Measurements from ENCODE around the gene FCHSD1.

FCHSD1 gene

DNA sequence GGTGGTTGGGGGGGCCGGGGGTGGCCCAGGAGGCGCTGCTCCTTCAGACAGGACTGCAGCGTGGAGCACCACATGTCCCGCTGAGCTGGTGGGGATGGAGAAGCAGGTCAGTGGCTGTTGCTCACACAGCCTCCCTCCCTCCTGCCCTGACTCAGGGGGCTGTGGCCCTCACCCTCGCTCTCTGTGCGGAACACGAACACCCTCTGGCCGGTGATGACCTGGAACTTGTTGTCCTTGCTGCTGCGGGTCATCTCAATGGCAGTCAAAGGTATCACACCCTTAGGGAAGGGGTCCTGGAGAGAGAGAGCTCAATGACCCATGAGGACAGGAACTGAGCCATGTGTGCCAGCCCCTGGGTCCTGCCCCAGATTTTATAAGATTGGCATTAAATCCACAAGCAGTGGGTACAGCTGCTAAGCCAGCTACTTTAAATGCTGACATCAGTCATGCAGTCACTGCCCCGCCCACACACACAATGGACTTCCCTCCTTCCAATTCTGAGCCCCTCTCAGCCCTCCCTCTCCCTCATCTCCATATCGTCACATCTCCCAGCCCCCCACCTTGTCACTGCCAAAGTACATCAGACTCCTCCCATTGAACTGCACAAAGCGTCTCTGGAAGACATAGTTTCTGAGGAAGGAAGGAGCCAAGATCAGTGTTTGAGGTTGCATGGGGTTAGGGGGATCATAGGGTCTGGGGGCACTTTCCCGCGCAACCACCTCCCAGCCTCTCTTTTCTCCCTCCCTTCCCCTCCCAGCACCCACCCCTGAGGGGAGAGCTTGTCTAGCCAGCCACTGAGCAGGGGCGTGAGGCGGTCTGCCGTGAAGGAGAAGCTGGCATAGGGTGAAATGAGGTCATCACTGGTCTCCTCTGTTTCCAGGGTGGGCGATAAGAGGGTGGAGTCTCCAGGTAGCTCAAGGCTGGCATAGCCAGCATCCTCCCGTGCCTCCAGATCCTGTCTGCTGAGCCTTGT lies 21.9 kb upstream of the FCHSD1 start:
- no peak for DNase-seq (ENCODE audit: low read depth)

DNA sequence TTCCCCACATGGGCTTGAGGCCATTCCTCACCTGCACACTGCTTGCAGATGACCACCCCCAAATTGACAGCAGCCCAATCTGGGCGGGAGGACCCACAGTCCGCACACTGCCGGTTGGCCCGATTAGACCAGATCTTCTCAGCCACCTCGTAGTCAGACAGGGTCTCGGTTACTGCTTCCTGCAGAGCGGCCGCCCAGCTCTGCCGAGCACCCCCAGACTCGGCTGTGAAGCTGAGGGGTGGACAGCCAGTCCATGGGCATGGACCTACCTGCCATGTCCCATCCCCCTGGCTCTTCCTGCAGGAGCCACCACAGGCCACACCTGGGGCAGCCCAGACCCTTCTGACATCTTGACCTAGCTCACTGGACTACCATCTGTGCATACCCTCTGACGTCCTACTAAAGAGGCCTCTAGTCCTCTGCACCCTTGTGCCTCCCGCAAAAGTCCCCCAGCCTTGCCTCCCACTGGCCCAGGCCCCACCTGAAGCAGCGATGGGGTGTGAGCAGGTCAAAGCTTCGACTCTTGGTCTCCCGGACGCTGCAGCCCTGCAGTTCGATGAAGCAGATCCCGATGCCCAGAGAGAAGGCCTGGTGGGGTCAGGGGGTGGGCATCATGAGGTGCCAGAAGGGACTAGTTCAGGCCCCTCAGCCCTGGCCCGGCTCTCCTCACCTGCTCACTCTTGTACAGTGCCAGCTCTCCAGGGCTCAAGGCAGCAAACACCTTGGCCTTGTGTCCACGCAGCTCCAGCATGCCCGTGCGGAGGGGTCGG lies 21.0 kb upstream of the FCHSD1 start:
- DNase-seq (ENCODE audit: low read depth): no peak

DNA sequence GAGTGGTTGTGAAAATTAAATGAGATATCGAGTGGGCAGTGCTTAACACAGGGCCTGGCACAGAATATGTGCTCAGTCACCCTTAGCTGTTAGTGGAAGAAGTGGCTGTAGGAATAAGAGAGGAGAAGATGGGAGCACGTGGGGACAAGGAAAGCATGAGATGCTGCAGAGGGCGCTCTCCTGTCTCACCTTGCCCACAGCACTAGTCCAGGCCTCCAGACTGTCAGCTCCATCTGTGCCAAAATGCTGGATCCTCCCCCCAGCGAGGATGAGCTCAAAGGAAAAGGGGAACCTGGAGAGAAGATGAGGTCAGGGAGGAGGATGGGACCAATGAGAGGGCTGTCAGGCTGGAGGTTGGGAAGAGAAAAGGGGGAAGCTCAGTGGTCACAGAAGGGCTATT lies 18.3 kb upstream of the FCHSD1 start:
- no peak for DNase-seq (ENCODE audit: low read depth)

DNA sequence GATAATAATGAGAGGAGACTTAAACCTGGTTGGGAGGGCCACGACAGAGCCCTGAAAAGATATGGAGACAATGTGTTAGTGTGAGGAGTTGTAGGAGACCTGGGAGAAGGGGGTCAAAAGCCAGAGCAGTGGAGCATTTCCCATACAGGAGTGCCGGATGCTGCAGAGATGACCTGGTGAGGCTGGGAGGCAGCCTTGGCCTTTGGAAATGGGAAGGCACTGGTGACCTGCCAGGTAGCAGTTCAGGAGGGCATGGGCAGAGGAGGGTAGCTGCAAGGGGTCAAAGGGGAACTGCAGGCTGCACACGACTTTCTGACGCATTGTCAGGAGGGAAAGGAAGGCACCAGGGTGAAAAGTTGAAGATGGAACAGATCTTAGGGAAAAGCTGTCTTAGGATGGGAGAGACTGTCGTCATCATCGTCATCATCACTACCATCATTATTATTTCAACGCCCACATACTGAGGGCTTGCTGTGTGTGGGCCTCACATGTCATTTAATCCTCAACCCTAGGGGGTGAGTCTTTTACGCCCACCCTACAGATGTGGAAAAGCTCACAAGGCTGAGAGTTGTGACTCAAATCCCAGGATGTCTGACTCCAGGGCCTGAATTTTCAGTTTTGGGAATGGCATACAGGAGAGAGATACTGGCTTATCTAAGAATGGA lies 17.5 kb upstream of the FCHSD1 start:
- DNase-seq (ENCODE audit: low read depth): no peak

DNA sequence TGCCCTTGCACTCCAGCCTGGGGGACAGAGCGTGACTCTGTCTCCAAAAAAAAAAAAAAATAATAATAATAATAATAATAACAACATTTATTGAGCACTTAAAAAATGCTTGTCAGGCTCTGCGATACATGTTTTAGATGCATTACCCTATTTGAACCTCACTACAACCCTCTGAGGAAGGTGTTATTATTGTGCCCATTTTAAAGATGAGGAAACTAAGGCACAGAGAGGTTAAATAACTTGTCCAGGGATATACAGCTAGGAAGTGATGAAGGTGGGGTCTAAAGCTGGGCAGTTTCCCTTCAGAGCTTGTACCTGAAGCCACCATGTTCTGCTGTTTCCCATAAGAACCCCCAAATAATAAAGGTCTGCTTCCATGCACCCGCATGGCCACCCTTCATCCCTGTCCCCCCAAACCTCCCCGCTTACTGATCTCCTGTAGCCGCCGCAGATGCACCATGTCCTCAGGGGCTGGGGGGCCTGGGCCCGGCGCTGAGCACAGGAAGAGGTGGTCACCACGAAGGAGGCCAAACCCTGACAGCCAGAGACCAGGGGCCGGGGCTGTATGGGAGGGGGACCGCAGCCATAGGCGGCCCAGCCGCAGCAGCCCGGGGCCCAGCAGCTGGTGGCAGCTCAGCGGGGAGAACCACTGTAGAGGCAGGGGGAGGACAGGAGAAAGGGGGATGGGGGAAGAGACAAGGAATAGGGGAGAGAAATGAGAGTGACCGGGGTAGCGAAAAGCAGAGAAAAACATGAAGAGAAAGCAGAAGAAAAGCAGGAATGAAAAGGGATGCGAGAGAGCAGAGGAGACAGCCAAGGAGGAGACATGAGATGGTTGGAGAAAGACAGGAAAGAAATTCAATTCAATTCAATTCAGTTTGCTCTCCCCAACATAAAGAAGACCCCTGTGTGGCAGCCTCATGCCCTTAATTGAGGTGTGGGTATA lies 15.1 kb upstream of the FCHSD1 start:
- DNase-seq (ENCODE audit: low read depth): no peak

DNA sequence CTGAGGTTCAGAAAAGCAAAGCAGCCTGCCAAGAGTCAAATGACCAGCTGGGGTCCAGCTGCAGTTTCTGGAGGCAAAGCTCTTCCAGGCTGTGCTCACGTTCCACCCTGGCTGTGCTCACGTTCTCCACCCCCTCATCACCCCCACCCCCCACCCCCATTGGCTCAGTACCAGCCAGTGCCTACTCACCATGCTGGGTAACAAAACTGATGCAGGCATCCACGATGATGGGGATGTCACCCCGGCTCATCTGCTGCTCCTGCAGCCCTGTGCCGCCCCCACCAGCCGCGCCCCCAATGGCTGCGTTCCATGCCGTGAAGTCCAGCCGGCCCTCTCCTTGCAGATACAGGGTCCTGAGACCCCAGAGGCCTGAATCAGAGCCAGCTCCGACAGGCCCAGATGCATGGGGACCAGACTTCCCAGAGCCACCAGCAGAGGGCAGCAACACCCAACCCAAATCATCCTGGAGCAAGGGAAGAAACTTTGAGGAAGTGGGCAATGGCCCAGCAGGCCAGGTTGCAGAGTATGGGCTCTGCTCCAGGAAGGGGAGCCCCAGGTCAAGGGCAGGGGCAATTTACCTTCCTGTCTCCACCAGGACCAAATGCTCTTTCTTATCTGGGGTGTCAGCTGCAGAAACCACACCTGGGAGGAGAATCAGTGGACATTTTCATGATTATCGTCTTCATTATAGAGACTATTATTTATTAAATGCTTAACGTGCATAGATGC lies 13.7 kb upstream of the FCHSD1 start:
- DNase-seq (ENCODE audit: low read depth): peak; percentile 54

DNA sequence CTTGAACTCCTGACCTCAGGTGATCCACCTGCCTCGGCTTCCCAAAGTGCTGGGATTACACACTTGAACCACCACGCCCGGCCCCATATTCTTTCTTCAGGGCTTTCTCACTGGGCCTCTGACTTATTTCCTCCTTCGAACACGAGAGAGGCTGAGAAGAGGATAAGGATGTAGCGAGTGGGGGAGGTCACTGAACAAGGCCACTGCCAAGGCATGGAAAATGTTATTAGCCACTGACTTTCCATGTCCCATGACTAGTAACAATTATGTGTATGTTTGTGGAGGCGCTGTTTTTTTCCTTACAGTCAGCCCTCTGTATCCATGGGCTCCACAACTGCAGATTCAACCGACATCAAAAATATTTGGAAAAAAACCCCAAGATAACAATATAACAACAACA lies 12.3 kb upstream of the FCHSD1 start:
- DNase-seq (ENCODE audit: low read depth): no peak

DNA sequence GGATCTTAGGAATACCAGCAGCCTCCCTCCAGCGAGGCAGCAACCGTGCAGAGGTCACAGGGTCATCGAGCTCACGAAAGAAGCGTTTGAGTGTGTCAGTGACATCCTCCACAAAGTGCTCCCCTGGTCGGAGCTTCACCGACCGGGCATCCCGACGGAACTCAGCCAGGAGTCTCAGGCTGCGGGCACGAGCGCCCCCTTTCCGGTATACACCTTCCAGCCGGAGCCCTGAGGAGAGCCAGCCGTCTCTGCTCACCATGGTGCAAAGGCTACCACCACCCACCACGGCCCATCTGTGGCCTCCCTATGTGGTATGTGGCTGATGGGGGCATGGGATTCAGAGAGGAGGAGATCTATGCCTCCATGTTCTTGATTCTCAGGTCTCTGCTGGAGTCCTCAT lies 10.8 kb upstream of the FCHSD1 start:
- DNase-seq (ENCODE audit: low read depth): no peak

DNA sequence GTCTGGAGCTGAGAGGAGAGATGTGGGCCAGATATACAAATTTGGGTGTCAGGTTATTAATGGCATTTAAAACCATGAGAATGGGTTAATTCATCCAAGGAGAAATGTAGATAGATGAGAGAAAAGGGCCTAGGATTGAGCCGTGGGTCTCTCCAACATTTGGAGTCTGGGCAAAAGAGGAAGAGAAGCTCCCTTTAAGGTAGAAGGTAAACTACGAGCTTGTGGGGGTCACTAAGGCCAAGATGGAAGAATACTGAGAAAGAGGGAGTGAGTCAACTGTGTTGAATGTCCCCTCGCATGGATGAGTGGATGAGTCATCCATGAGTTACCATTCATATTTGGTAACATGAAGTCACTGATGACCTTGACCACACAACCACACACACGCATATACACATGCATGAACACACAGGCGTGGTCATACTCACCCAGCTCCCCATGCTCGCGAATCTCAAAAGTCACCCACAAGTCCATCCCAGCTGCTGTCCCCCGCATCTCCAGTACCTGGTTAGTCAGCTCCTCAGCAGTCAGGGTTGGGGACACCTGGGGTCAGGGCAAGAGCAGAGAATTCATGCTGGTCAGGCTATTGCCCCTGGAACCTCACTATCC lies 6.8 kb upstream of the FCHSD1 start:
- DNase-seq (ENCODE audit: low read depth): no peak

DNA sequence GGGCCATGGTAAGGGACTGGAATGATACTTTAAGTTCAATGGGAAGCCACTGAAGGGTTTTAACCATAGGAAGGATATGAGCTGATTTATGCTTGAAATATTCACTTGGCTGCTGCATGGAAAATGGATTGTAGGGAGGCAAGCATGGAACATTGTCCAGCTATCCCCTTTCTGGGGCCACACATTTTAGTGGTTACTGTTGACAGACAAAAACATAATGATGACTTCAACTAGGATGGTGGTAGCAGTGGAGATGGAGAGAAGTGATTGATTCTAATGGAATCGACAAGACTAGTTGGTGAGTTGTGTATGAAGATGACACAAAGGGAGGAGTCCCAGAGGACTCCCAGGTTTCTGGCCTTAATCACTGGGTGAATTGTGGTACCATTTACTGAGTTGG lies 6.2 kb upstream of the FCHSD1 start:
- no peak for DNase-seq (ENCODE audit: low read depth)

DNA sequence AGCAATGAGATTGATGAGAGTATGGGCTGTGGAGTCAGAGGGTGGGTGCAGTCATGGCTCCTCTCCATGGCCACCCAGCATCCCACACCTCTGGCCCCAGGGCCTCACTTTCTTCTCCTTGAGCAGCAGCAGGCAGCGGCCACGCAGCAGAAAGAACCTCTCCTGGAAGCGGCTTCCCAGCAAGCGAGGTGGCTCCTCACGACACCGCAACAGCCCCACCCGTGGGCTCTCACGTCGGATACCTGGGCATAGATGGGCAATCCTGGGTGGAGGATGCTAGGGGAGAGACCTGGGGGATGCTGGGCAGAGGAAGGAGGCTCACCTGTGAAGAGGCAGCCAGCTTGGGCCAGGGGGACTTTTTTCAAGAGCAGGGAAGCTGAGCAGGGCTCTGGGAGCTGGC lies 5.2 kb upstream of the FCHSD1 start:
- DNase-seq (ENCODE audit: low read depth): no peak

DNA sequence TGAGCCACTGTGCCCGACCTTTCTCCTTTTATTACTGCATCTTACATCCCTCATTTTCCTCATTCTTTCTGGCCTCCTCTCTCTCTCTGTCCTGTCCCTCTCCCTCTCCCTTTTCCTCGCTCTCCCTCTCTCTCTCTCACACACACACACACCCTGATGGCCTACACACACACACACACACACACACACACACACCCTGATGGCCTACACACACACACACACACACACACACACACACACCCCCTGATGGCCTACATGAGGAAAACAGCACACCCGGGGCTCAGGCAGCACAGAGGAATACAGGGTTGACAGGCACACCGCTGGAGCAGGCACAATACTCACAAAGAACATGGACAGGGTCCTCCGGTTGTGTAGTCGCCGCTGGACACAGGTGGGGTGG lies 3.8 kb upstream of the FCHSD1 start:
- no peak for DNase-seq (ENCODE audit: low read depth)

DNA sequence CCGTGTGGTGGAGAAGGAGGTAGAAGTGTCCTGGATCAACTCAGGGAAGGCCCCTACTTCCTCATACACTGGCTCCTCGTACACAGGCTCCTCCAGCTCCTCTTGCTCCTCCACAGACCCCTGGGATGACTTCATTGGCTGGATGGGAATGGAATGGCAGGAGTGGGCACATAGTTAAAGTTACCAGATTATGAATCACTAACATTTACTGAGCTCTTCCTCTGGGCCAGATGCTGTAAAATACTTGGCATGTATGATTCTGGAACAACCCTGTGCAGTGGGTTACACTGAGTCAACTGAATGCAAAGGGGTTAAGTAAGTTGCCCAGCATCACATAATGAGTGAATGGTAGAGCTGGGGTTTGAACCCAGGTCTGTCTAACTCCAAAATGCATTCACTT lies 3.1 kb upstream of the FCHSD1 start:
- no peak for DNase-seq (ENCODE audit: low read depth)

DNA sequence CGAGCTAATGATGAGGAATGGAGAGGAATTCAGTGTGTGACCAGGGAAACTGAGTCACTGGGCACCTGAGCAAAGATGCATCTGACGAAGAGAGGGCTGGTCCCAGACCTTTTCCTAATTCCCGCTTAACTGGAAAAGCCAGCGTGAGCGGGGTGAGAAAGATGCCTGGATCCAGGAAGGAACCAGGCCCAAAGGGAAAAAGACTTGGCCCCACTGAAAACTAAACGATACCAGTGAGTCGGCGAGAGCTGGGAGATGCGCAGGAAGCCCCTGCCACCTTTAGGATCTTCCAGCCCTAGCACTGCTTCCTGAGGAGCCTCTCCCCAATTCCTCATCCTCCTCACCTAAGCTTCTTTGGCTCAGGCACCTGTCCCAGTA lies 499 bp upstream of the FCHSD1 start:
- no peak for DNase-seq (ENCODE audit: low read depth)

DNA sequence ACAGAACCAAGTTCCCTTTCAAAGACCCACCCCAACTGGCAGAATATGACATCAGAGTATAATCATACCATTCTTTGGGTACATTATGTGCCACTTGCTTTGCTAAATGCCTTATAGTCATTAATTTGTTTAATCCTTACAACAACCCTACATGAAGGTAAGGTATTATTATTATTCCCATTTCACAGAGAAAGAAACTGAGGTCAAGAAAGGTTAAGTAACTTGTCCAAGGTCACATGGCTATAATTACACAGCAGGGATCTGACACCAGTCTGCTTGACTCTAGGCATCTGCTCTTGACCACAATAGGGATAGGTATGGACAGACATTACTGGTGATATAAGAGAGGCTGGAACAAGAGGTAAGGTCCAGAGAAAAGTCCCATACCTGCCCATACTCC lies 1.2 kb downstream of the FCHSD1 start:
- DNase-seq (ENCODE audit: low read depth): no peak

DNA sequence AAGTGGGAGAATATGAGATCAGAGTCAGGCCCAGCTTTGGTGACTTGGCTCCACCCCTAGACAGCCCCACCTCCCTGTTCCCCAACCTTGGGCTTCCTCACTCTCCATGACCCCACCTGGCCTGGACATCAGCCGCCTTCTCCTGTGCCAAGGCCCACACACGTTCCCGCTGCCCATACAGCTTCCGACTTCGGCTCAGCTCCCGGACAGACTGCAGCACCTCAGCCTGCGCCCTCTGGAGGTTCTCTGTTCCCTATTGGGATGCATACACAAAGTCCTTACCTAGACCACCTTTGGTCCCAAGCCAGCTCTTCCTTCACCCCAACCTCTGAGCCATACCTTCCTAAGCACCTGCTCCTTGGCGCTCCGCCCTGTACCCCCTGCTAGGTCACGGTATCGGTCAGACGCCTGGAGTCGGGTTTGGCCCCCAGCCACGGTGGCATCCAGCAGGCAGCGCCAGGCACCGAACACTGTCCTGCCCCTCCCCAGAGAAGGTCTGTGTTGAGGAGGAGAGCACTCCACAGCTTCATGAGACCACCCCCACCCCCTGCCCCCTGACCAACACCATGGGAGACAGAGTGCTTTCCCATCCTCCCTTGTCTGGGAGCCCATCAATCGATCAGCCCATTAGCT lies 2.0 kb downstream of the FCHSD1 start:
- DNase-seq (ENCODE audit: low read depth): no peak

DNA sequence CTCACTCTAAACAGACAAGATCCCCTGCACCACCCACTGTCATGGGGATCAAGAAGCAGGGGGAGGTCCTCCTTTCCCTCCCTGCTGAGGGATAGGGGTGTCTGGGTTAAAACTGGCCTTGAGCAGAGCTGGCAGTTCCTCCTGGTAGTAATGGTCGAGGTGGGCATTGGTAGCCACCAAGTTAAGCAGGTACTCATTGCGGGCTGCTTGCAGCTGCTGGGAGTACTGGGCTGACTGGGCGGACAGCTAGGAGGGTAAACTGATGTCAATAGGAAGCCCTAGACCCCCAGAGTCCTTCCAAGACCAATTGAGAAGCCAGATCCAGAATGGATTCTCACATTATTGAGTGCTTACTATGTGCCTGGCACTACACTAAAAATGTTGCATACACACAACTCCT lies 3.4 kb downstream of the FCHSD1 start:
- DNase-seq (ENCODE audit: low read depth): no peak

DNA sequence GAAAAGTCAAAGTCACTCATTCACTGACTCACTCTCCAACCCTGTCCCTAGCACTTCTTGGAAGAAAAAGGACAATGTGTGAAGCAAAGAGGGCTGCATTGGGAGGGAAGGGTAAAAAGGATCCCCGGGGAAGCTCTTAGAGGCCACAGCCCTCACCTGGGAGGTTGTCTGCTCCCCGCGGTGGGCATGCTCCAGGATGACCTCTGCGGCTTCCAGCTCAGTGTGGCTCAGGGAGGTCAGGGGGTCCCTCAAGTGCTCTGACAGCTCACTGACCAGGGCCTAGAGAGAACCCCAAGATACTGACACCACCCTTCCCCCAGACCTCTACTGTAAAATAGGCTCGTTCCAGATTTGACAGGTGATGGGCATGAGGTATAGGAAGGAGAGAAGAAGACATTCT lies 4.0 kb downstream of the FCHSD1 start:
- DNase-seq (ENCODE audit: low read depth): no peak

DNA sequence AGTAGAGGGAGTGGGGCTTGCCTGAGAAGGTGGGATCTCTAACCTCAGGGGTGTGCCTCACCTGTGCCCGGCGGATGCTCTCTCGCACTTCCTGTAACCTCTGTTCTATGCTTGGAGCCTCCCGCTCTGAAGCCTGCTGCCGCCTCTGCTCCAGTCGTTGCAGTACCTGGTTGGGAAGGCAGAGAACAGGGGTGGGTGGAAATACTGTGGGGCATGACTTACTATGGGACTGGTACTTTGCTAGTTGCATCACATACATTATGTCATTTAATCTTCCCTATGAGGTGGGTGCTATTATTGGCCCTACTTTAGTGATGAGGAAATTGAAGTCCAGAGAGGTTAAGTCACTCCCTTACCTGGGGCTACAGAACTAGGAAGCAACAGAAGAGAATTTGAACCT lies 5.2 kb downstream of the FCHSD1 start:
- no peak for DNase-seq (ENCODE audit: low read depth)

DNA sequence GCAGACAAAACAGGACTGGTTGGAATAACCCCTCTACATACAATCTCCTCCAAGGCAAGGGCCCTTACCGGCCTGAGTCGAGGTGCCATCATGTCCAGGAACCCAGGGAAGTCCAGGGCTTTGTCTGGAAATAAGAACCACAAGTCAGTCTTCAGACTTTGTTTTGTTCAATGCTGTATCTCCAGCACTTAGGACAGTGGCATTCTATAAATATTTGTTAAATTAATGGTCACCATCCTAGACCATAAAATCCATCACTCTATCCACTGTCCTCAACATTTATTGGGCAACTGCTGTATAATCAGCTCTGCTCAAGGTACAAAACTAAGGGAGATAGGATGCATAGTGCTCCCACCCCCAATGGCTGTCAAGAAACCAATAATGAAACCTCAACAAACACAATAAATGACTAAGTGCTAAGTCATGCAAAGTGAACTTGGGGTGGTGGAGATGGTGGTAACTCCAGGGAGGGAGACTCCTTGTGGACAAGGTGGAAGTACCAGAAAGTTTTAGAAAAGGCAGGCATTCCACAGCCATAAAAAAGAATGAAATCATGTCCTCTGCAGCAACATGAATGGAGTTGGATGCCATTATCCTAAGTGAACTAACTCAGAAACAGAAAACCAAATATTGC lies 9.5 kb downstream of the FCHSD1 start:
- no peak for DNase-seq (ENCODE audit: low read depth)
